ENCODE measurements around the gene PEAR1.

The PEAR1 gene

GRCh38 chr1:156880473-156880872 lies 13.0 kb upstream of the PEAR1 start:
- in situ Hi-C loops (cut with HindIII; ENCODE audit: low sequenced_read_pairs), result no loop called here

DNA sequence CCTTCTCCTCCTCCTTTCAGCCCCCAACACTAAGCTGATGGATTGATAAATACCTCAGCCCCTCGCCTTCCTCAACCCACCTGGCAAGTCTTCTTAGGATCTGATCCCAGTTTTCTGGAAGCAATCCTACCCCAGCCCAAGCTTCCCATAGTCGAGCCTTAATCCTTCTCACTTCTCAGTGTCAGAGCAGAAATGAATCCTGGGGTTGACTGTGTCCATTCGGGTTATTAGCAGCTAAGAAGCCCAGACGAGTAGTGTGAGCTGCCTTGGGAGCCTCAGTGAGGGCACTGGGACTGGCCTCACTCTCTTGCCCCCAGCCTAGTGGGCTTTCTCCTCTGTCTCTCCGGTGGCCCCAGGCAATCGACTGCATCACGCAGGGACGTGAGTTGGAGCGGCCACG lies 12.4 kb upstream of the PEAR1 start:
- in situ Hi-C loops (cut with HindIII; ENCODE audit: low sequenced_read_pairs), result no loop called here

- in situ Hi-C loops (cut with HindIII; ENCODE audit: low sequenced_read_pairs), result no loop called here
Measured at GRCh38 chr1:156881663-156882062, 11.9 kb upstream of the PEAR1 start.

DNA sequence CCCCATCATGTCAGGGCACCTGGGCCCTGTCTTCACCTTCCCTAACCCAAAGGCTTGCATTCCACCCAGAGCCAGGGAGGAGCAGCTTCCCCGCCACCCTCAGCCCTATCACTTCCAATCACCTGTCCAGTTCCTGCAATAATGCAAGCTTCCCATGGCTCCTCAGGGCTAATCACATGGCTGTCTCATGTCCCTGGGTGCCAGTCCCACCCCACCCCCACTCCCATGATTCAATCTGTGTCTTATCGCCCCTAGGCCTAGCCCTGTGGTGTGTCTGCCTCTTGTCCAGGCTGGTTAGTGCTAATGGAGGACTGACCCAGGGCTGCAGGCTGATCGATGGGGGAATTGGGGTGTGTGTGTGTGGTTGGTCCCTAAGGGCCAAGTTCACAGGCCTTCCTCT lies 11.0 kb upstream of the PEAR1 start:
- in situ Hi-C loops (cut with HindIII; ENCODE audit: low sequenced_read_pairs), result no loop called here

GRCh38 chr1:156883919-156884318 lies 9.6 kb upstream of the PEAR1 start:
- in situ Hi-C loops (cut with HindIII; ENCODE audit: low sequenced_read_pairs), result no loop called here

DNA sequence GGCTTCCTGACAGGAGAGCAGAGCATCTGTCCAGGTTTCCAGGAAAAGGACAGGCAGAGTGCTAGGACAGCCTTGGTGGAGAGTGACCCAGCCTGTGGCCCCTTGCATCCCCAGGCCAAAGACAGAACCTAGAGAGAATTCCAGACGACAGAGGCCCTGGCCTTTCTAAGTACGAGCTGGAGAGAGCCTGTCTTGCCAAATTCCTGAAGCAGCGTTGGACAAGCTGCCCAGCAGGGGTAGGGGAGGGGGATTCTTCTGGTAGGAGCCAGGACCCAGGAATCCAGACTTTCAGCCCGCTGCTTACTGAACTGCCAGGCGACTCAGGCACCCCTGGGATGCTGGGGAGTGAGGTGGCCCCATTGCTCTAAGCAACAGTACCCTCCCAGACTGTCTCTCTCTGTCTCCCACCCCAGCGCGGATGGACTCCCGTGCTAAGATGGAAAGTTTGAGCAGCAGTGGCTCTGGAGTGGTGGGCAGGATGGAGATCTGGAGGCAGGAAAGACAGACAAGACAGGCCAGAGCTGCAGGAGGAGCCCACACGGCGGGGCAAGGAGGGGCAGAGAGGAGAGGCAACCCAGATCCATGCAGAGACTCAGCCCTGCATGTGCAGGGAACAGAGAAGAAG lies 8.8 kb upstream of the PEAR1 start:
- in situ Hi-C loops (cut with HindIII; ENCODE audit: low sequenced_read_pairs), result no loop called here

DNA sequence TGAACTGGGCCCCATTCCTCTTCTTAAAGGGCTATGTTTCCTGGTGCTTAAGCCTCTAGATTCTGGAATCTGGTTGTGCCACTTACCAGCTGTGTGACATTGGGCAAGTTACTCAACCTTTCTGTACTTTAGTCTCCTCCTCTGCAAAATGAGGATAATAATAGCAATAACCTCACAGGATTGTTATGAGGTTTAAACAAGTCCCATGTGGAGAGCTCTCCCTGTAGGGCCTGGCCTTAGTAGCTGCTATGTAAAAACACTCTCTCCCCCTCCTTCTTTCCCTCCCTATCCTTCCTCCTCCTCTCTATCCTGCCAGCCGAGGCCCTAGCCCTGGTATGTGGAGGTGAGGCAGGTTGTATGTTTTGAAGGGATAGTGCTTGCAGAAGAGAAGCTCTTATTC lies 8.2 kb upstream of the PEAR1 start:
- in situ Hi-C loops (cut with HindIII; ENCODE audit: low sequenced_read_pairs), result no loop called here

DNA sequence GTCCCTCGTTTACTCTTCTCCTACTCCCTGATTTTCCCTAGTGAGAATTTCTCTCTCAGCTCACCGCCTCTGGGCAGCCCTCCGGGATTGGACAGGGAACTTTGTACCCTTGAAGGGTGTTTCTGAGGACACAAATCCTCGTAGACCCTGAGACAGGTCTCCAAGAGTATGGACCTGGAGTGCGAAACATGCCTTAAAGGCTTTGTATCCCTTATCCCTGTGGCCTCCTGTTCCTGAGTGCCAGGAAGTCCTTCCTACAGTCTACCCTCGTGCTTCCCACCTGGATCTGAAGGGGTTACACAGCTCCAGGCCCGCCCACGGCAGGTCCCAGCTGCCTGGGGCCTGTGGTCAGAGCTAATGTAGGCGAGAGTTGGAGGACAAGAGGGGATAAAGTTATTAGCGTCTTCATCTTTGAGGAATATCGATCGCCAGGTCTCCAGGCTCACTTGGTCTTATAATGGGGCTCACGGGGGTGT lies 7.6 kb upstream of the PEAR1 start:
- in situ Hi-C loops (cut with HindIII; ENCODE audit: low sequenced_read_pairs), result no loop called here

- in situ Hi-C loops (cut with HindIII; ENCODE audit: low sequenced_read_pairs), result no loop called here
Measured at GRCh38 chr1:156886583-156887281, 6.8 kb upstream of the PEAR1 start.

- in situ Hi-C loops (cut with HindIII; ENCODE audit: low sequenced_read_pairs), result no loop called here
Measured at GRCh38 chr1:156887317-156887716, 6.2 kb upstream of the PEAR1 start.

- in situ Hi-C loops (cut with HindIII; ENCODE audit: low sequenced_read_pairs), result no loop called here
Measured at GRCh38 chr1:156887734-156888133, 5.8 kb upstream of the PEAR1 start.

GRCh38 chr1:156889802-156890580 lies 3.5 kb upstream of the PEAR1 start:
- in situ Hi-C loops (cut with HindIII; ENCODE audit: low sequenced_read_pairs), result no loop called here

DNA sequence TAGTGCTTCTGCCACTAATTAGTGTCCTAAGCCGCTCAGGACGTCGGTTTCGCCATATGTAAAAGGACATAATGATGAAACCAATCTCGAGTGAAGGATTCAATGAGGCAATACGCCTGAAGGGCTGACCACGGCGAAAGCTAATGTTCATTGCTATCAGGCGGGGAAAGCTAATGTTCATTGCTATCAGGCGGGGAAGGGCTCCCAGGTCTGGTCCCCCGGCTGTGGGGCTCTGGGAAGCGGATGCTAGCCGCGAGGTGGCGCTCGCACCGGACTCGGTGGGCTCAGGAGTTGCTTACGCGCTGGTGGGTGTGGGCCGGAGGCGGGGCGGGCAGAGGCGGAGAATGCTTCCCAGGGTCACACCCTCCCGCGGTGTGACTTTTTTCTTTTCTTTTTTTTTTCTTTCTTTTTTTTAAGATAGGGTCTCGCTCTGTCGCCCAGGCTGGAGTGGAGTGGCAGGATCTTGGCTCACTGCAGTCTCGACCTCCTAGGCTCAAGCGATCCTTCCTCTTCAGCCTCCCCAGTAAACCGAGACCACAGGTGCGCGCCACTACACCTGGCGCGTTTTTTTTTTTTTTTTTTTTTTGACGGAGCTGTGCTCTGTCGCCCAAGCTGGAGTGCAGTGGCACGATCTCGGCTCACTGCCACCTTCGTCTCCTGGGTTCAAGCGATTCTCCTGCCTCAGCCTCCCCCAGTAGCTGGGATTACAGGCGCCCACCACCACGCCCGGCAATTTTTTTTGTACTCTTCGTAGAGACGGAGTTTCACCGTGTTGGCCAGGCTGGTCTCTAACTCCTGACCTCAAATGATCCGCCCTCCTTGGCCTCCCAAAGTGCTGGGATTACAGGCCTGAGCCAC lies 1.1 kb upstream of the PEAR1 start:
- in situ Hi-C loops (cut with HindIII; ENCODE audit: low sequenced_read_pairs), result no loop called here

- in situ Hi-C loops (cut with HindIII; ENCODE audit: low sequenced_read_pairs), result no loop called here
Measured at GRCh38 chr1:156894001-156894400, 483 bp downstream of the PEAR1 start.

DNA sequence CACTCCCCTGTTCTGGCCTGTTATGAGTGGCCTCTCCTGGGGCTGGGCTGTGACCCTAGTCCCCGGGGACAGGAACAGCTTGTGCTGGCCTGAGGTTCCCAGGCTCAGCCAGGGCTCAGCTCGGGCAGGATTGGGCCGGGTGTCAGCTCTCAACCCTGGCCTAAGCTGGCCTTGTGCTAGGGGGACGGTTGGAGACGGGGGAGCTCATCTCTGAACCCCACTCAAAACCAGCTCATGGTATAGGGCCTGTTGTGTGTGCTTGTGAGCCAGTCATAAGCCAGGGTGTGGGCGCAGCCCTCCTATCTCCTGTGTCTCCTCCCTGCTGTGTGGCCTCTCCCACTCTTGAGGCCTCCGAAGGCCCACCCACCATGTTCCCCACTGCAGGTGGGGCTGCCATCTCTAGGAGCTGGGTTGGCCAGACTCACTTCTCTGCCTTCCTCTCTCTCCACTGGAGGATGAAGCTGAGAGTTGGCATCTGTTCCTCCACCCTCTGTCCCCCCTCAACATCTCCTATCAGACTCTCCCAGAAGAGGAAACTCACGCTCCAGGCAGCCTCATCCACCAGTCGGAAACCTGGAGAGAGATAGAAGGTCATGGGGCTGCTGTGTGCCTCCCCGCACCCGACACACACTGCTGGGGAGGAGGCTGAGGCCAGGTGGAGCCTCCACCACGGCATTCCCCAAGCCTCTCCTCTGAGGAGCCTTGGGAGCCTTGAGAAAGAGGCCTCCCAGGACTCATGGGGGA lies 1.4 kb downstream of the PEAR1 start:
- in situ Hi-C loops (cut with HindIII; ENCODE audit: low sequenced_read_pairs), result no loop called here

DNA sequence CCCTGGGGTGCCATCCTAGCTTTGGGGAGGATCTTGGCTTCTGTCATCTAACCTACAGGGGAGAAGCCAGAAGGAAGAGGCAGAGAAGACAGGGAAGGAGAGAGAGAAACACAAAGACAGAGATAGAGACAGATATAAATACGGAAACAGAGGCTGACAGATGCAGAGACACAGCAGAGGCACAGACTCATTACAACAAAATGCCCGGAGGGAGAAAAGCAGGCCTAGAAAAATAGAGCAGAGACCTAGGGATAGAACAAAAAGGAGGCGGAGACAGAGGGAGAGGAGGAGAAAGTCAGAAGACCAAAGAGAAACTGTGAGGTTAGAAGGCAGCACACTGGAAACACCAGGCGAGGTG lies 1.9 kb downstream of the PEAR1 start:
- in situ Hi-C loops (cut with HindIII; ENCODE audit: low sequenced_read_pairs), result no loop called here

DNA sequence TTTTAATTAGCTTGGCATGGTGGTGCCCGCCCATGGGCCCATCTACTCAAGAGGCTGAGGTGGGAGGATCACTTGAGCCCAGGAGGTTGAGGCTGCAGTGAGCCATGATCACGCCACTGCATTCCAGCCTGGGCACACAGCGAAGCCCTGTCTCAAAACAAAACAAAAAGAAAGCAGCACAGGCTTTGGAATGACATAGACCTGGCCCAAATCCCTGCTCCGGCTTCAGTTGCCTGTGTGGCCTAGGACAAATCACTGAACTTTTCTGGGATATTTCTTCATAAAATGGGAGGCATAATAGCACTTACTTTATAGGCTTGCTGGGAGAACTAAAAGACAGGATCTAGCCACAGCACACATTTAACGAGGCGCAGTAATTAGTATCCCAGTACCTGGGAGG lies 2.4 kb downstream of the PEAR1 start:
- in situ Hi-C loops (cut with HindIII; ENCODE audit: low sequenced_read_pairs), result no loop called here

DNA sequence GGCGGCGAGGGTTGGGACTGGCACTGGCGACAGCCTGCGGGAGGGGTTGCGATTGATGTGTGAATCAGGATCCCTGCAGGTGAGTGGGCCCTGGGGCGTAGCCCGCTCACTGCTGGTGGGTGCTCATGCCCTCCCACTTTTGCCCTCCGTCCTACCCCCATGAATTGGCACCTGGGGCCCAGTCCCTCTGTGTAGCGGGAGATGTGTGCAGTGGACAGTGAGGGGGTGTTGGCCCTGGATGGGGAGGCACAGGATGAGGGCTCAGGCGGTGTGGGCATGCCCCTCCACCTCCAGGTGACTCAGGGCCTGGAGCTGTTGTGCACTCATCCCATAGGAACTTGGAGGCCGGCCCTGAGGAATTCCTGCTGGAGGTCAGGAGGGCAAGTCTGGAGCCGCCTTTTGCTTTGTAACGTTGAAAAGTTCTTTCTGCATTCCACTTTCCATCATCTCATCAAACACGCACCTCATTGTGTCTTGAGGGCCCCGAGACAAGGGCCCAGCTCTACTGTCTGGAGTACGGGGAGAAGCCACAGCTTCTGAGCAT lies 3.0 kb downstream of the PEAR1 start:
- in situ Hi-C loops (cut with HindIII; ENCODE audit: low sequenced_read_pairs), result no loop called here

GRCh38 chr1:156897078-156897825 lies 3.7 kb downstream of the PEAR1 start:
- in situ Hi-C loops (cut with HindIII; ENCODE audit: low sequenced_read_pairs), result no loop called here
